Inferior parietal cortex (tissue), 1 donor: ENCODE results near the gene KDSR.
"Not testable (repeated sequence)": the region's sequence is repeated elsewhere in the genome, so short reads cannot be mapped to it uniquely, and the experiment has no call there.

Source experiments
- DNase-seq: peaks from one replicate; pipeline ENCODE4 v3.0.0-alpha.2; 2016; ENCODE audit errors: extremely low spot score

The KDSR gene

DNA sequence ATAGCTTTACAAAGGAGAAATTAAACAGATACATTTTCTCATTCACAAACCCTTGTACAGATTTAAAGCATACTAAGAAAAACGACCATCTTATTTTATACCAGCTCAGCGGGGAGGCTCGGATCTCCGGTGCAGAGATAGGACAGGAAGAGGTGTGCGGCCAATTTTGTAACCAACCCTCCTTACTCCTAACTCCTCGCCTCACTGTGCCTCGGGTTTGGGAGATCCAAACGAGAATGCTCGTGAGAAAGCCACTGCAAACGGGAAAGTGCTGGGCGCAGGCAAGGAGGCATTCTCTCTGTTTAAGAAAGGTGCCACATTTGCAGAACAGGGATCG lies 1.2 kb downstream of the KDSR start:
- DNase-seq = no peak

GRCh38 chr18:63363951-63364350 lies 3.1 kb downstream of the KDSR start:
- DNase-seq = no peak

DNA sequence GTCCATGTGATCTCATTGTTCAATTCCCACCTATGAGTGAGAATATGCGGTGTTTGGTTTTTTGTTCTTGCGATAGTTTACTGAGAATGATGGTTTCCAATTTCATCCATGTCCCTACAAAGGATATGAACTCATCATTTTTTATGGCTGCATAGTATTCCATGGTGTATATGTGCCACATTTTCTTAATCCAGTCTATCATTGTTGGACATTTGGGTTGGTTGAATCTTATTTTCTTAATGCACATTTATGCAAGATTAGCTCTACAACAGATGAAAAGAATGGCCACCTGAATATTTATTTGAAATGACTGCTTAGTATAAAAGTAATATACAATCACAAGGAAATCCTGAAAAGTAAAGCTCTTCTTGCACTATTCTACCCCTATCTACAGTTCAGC lies 3.6 kb downstream of the KDSR start:
- not testable (repeated sequence) for DNase-seq

GRCh38 chr18:63356272-63356896 lies 10.6 kb downstream of the KDSR start:
- DNase-seq = no peak

DNA sequence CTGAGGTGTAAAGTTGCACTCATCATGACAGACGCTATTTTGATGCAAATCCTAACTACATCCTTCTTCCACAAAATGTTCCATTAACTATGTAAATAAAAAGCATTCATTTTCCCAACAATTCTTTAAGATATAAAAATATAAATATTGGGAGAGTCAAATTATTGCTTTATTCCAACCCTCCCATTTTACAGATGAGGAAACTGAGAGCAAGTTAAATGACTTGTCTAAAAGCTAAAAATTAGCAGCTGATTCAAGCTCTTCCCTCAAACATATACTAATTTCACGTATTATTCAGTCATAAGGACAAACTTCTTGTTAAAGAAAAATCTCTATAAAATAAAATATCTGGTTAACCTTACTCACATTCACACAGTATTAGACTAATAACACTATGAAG lies 16.8 kb downstream of the KDSR start:
- no peak for DNase-seq

DNA sequence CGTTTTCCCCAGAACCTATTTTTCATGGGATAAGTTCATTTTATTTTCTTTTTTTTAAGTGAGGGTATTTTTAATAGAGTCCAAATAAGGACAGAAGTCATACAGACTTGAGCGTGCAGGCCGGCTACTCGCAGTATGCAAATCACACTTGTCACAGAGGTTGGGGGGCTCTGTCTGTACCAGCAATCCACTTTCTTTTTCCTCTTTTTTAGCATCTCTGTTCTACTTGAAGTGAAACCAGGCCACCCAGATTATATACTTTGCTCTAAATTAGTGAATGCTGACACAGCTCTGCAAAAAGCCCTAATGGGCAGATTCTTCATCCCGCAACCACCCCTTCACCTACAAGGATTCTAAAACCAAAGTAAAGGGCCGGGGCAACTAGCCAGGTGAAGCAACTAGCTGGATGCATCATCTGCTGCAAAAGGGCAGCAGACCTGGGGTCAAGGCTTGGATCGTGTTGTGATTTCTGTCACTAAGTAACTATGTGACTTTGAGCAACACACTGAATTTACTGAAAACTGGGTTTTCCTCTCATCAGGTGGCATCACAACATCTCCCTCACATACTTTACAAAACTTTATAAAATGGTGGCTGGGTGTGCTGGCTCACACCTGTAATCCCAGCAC lies 18.4 kb downstream of the KDSR start:
- DNase-seq = no peak

GRCh38 chr18:63346480-63347183 lies 20.4 kb downstream of the KDSR start:
- no peak for DNase-seq

GRCh38 chr18:63346031-63346430 lies 21.0 kb downstream of the KDSR start:
- no peak for DNase-seq

GRCh38 chr18:63344918-63345317 lies 22.1 kb downstream of the KDSR start:
- DNase-seq = no peak

- no peak for DNase-seq
Measured at GRCh38 chr18:63344263-63344662, 22.7 kb downstream of the KDSR start.

GRCh38 chr18:63342206-63342605 lies 24.8 kb downstream of the KDSR start:
- peak; percentile 23 for DNase-seq

DNA sequence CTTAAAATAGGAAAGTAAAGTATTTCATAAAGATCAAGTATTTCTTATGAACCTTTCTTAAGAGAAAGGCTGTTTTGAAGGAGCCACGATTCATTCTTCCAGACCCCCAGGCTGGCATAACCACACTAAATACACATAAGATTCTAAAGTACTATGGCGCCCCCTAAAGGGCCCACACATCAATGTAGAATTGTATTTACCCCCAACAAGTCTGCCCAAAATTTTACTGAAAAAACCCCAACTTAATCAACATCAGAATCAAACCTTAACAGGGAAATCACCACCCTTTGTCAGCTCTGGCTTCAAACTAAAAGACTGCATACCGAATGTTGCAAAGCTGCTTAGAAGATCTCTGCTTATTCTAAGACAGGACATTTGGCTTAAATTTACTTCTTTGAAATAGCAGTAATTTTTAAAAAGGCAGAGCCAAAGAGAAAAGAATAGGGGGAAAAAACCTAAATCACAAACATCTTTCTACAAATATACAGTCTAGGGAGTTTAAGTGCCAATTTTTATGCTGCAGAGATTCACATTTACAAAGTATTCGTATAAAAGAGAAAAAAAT lies 27.0 kb downstream of the KDSR start:
- peak; percentile 65 for DNase-seq

GRCh38 chr18:63336366-63337099 lies 30.5 kb downstream of the KDSR start:
- no peak for DNase-seq

- DNase-seq = no peak
Measured at GRCh38 chr18:63331105-63331504, 35.9 kb downstream of the KDSR start.

DNA sequence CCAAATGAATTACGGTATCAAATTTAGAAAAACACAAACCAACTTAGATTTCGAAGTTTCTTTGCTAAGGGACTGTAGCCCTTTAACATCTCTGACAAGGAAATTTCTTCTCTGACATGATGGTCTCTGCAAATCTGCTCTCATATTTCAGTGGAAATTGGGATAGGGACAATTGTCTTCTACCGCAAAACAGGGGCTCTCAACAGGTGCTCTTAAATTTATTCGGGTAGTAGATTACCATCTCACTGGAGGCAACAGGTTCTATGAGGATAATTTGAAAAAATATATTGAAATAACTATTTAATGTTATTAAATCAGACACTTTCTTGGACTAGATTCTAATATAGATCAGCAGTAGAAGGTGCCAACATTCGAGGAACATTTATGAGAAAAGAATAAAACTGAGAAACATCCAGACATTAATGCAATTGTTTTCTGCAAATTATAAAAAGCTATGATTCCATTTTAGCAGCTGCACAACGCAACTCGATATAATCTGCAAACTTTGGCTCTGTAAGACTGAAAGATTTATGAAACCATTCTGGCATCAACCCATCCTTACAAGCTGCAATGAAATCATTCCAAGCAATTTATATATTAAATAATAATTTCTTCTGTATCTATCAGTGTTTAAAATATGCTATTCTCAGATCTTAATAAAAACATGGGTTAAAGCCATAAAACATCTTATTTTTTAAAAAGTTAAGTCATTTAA lies 37.4 kb downstream of the KDSR start:
- DNase-seq = no peak

GRCh38 chr18:63326011-63326410 lies 41.0 kb downstream of the KDSR start:
- DNase-seq = no peak

DNA sequence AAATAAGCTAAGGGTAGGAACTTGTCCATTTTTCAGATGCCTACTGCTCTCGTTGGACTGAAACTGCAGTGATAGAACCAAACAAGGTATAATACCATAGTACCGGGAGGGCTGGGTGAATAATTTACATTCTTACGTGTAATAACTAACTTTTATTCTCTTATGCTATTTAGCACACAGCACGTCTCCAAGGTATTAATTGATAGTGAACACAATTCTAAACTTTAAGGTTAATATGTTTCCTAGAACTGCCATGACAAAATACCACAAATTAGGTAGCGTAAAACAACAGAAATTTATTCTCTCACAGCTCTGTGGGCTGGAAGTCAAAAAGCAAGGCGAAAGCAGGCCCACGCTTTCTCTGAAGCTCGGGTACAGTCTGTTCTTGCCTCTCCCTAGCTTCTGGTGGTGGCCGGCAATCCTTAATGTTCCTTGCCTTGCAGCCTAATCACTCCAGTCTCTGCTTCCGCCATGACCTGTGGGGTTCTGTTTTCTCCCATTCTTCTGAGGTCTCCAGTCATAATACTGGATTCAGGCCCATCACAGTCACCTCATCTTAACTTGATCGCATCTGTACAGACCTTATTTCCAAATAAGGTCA lies 41.8 kb downstream of the KDSR start:
- DNase-seq = no peak

GRCh38 chr18:63322908-63323634 lies 43.9 kb downstream of the KDSR start:
- peak; percentile 91 for DNase-seq

- no peak for DNase-seq
Measured at GRCh38 chr18:63322206-63322605, 44.8 kb downstream of the KDSR start.

GRCh38 chr18:63321291-63321690 lies 45.7 kb downstream of the KDSR start:
- DNase-seq = no peak

GRCh38 chr18:63320975-63321265 lies 46.1 kb downstream of the KDSR start:
- DNase-seq = no peak
